Sigmoid colon (tissue), 7 donors: ENCODE measurements around the gene FHL3. TPM values are rescaled to one million over a fixed set of nuclear protein-coding genes. Genes with fewer than 3 reads are reported as not detected.

Experiments used
- DNase-seq: peaks from one replicate; pipeline ENCODE4 v3.0.0-alpha.2; 2019
- H3K27ac ChIP-seq, 4 donors: fragments of 200-600 bp; sonication (generic); one replicate each; pipeline ENCODE4 v1.5.1; 2016 to 2019; ENCODE audit warnings: mild to moderate bottlenecking in 1 of 4
- H3K27me3 ChIP-seq, 3 donors: fragments of 200-600 bp; sonication (generic); one replicate each; pipeline ENCODE4 v1.5.1; 2019; ENCODE audit warnings: mild to moderate bottlenecking in 1 of 3
- H3K36me3 ChIP-seq, 4 donors: fragments of 200-600 bp; sonication (generic); one replicate each; pipeline ENCODE4 v1.5.1; 2016 to 2019
- H3K4me1 ChIP-seq, 4 donors: fragments of 200-600 bp; sonication (generic); one replicate each; pipeline ENCODE4 v1.5.1; 2017 to 2019
- H3K4me3 ChIP-seq, 4 donors: fragments of 200-600 bp; sonication (generic); one replicate each; pipeline ENCODE4 v1.5.1; 2017 to 2019; ENCODE audit warnings: mild to moderate bottlenecking in 2 of 4, moderate library complexity in 1 of 4
- H3K9me3 ChIP-seq, 4 donors: fragments of 200-600 bp in 3 of 4; sonication (generic) in 3 of 4; one replicate each; pipeline versions ENCODE4 v1.5.1 to v1.6.1; 2013 to 2019
- CTCF ChIP-seq, 4 experiments: fragments of 450-650 bp in 3 of 4; fragments of 200-600 bp in 1 of 4; IDR thresholded peaks; one replicate each; pipeline ENCODE4 v1.5.1; 2016 to 2019; ENCODE audit warnings: antibody characterized with exemption in 4 of 4, mild to moderate bottlenecking in 3 of 4, moderate library complexity in 2 of 4
- EP300 ChIP-seq, 4 donors: sonication (generic); formaldehyde crosslinking; IDR thresholded peaks; one replicate each; pipeline ENCODE4 v1.6.1; 2017; ENCODE audit warnings: antibody characterized with exemption in 4 of 4
- POLR2A ChIP-seq, 2 donors: fragments of 450-650 bp; IDR thresholded peaks; one replicate each; pipeline ENCODE4 v1.6.1; 2016; ENCODE audit warnings: antibody characterized with exemption in 2 of 2, mild to moderate bottlenecking in 2 of 2, moderate library complexity in 2 of 2
- POLR2AphosphoS5 ChIP-seq, 4 donors: sonication (generic); formaldehyde crosslinking; IDR thresholded peaks; one replicate each; pipeline ENCODE4 v1.6.1; 2017; ENCODE audit warnings: antibody characterized with exemption in 4 of 4
- WGBS, 2 donors: extraction: QIAGEN DNeasy Blood & Tissue Kit; methylation state at CpG; one replicate each; pipeline ENCODE4 v1.1.7; 2013; 5-methylcytosine and 5-hydroxymethylcytosine counted together
- intact Hi-C: fragments of 100-400 bp; cut with DNase I; formaldehyde crosslinking; loops from one replicate; pipeline ENCODE4 v1.15.1; 2023
- polyA plus RNA-seq, 3 donors: library from polyadenylated mRNA; stranded (reverse); fragments of 200-250 nt; gene quantifications; one replicate each; pipeline ENCODE4 v1.2.3, GENCODE V29; 2013
- total RNA-seq, 4 donors: library from RNA; depleted of rRNA; stranded (reverse); fragments of >200 nt; gene quantifications; one replicate each; pipeline ENCODE4 v1.1.0, GENCODE V29; 2016
- donor health status: healthy with polysubstance abuse.
- donor health status: Bipolar disorder and iron deficiency.
- donor health status: healthy.

Gene FHL3
- total and polyA plus RNA-seq, 7 donors = 2.5 to 76.4 (median 38.9) TPM

- no peak for TF ChIP-seq EP300 (IDR thresholded peaks at IDR 0.05)
- TF ChIP-seq POLR2A (IDR thresholded peaks at IDR 0.05) = no peak
- TF ChIP-seq POLR2AphosphoS5 (IDR thresholded peaks at IDR 0.05) = no peak
- no peak for TF ChIP-seq CTCF (IDR thresholded peaks at IDR 0.05)
- Histone ChIP-seq H3K27me3 (peaks cover 36 to 64% (median 53%) of the 10 kb centered on the region in 3 donors), H3K9me3 (no peaks in the 10 kb centered on the region), H3K4me1 (peaks cover 0 to 35% (median 32%) of the 10 kb centered on the region in 4 donors), H3K27ac (no peak overlapping the region), H3K4me3 (peak overlapping the region in 3 of 4 donors; percentile 48 to 61 (median 57)), H3K36me3 (no peaks in the 10 kb centered on the region)
- no peak for DNase-seq
- 3 to 7% methylated on average over 115 of the region's 115 CpGs for WGBS, 2 donors
- intact Hi-C loops = loop anchor here (10.0 kb wide), 2 partner anchors 89 to 241 kb away; partner anchors contain the start of genes C1orf122 and YRDC
Observed at GRCh38 chr1:38045401-38046332, 40.4 kb upstream of the FHL3 start.

GRCh38 chr1:38044221-38045215 is 39.2 kb upstream of the FHL3 start:
- TF ChIP-seq POLR2AphosphoS5 (IDR thresholded peaks at IDR 0.05) = peak in 1 of 4 donors; percentile 73
- no peak for TF ChIP-seq POLR2A (IDR thresholded peaks at IDR 0.05)
- Histone ChIP-seq H3K9me3 (no peaks in the 10 kb centered on the region), H3K36me3 (no peaks in the 10 kb centered on the region), H3K27ac (no peak overlapping the region), H3K4me3 (peak overlapping the region in 2 of 4 donors; percentile 16 to 17), H3K4me1 (peaks cover 0 to 35% (median 32%) of the 10 kb centered on the region in 4 donors), H3K27me3 (peaks cover 36 to 72% (median 55%) of the 10 kb centered on the region in 3 donors)
- 4 to 8% methylated on average over 70 of the region's 70 CpGs for WGBS, 2 donors
- intact Hi-C loops = loop anchor here (10.0 kb wide), 2 partner anchors 90 to 240 kb away; partner anchors contain the start of genes C1orf122 and YRDC
- no peak for DNase-seq

GRCh38 chr1:38043036-38043747 is 37.9 kb upstream of the FHL3 start:
- Histone ChIP-seq H3K4me1 (peaks cover 0 to 35% (median 32%) of the 10 kb centered on the region in 4 donors), H3K4me3 (no peak overlapping the region), H3K27me3 (peaks cover 32 to 76% (median 55%) of the 10 kb centered on the region in 3 donors), H3K27ac (no peak overlapping the region), H3K9me3 (no peaks in the 10 kb centered on the region), H3K36me3 (no peaks in the 10 kb centered on the region)
- intact Hi-C loops = loop anchor here (10.0 kb wide), 2 partner anchors 92 to 238 kb away; partner anchors contain the start of genes C1orf122 and YRDC
- no peak for TF ChIP-seq EP300 (IDR thresholded peaks at IDR 0.05)
- TF ChIP-seq CTCF (IDR thresholded peaks at IDR 0.05) = no peak
- no peak for TF ChIP-seq POLR2A (IDR thresholded peaks at IDR 0.05)
- TF ChIP-seq POLR2AphosphoS5 (IDR thresholded peaks at IDR 0.05) = no peak
- 73 to 84% methylated on average over 12 of the region's 12 CpGs for WGBS, 2 donors
- no peak for DNase-seq

GRCh38 chr1:38041936-38042834 is 36.9 kb upstream of the FHL3 start:
- DNase-seq = no peak
- Histone ChIP-seq H3K27me3 (peaks cover 30 to 76% (median 55%) of the 10 kb centered on the region in 3 donors), H3K27ac (no peak overlapping the region)

More at GRCh38 chr1:38041936-38042834, 36.9 kb upstream of the FHL3 start:
- TF ChIP-seq POLR2AphosphoS5 (IDR thresholded peaks at IDR 0.05) (no peak), POLR2A (IDR thresholded peaks at IDR 0.05) (no peak), EP300 (IDR thresholded peaks at IDR 0.05) (no peak), CTCF (IDR thresholded peaks at IDR 0.05) (no peak)
- Histone ChIP-seq H3K4me3 (no peak overlapping the region), H3K4me1 (peaks cover 0 to 26% (median 22%) of the 10 kb centered on the region in 4 donors), H3K9me3 (no peaks in the 10 kb centered on the region), H3K36me3 (no peaks in the 10 kb centered on the region)
- intact Hi-C loops = loop anchor here (10.0 kb wide), 2 partner anchors 93 to 237 kb away; partner anchors contain the start of genes C1orf122 and YRDC
- WGBS, 2 donors = 80 to 84% methylated on average over 21 of the region's 21 CpGs
